Transverse colon (tissue), 4 donors: Measurements from ENCODE around the gene HMGXB3.

ENCODE experiments used
- POLR2AphosphoS5 ChIP-seq, 3 donors: sonication (generic); formaldehyde crosslinking; IDR thresholded peaks; one replicate each; pipeline ENCODE4 v1.6.1; 2016; ENCODE audit warnings: antibody characterized with exemption in 3 of 3
- TF ChIP-seq, protein P1 (sequence below), 5 experiments: fragments of 200-600 bp in 3 of 5; fragments of 450-650 bp in 2 of 5; sonication (generic) in 3 of 5; IDR thresholded peaks; 1 replicate in 2 of 5; 2 replicates in 3 of 5; pipeline ENCODE4 v1.5.1; 2016 to 2017; ENCODE audit warnings: antibody characterized with exemption in 5 of 5, inconsistent platforms in 3 of 5, mild to moderate bottlenecking in 2 of 5, moderate library complexity in 1 of 5

DNA sequence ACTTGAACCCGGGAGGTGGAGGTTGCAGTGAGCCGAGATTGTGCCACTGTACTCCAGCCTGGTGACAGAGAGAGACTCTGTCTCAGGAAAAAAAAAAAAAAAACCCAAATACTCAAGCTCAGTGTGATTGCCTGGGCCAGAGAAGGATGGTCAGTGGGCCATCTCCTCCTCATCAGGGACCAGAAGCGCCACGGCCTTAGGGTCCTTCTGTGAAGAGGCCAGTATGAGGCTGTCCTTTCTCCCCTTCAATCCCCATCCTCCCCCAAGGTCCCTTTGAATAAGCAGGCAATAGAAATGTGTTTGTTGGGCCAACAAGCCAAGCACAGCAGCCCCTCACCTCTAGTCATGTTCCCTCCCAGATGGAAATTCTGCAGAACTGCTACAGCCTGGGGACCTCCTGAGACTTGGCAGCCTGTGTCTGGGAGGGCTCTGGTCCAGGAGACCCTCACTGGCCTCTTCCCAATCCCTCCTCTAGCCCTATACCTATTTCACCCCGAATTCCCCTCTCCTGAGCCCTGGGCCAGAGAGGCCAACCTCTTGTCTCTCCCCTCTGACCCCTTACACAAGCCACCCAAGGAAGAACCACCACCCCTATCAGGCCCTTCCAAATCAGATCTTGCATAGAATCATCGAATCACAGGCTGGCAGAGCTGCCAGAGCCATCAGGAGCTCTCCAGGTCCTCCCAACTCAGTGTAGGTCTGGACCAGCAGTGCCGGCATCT, 84.8 kb downstream of the HMGXB3 start:
- TF ChIP-seq, protein P1, sequence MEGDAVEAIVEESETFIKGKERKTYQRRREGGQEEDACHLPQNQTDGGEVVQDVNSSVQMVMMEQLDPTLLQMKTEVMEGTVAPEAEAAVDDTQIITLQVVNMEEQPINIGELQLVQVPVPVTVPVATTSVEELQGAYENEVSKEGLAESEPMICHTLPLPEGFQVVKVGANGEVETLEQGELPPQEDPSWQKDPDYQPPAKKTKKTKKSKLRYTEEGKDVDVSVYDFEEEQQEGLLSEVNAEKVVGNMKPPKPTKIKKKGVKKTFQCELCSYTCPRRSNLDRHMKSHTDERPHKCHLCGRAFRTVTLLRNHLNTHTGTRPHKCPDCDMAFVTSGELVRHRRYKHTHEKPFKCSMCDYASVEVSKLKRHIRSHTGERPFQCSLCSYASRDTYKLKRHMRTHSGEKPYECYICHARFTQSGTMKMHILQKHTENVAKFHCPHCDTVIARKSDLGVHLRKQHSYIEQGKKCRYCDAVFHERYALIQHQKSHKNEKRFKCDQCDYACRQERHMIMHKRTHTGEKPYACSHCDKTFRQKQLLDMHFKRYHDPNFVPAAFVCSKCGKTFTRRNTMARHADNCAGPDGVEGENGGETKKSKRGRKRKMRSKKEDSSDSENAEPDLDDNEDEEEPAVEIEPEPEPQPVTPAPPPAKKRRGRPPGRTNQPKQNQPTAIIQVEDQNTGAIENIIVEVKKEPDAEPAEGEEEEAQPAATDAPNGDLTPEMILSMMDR (IDR thresholded peaks at IDR 0.05) = no peak
- TF ChIP-seq POLR2AphosphoS5 (IDR thresholded peaks at IDR 0.05) = no peak
